Activated CD4-positive, CD25-positive, alpha-beta regulatory T cell treated with anti-CD3 and anti-CD28 coated beads, Interleukin-2, amount 50 U/mL, for 72 hours (primary cell): Measurements from ENCODE around the gene RAPGEF5.

Experiments
- DNase-seq: peaks from one replicate; pipeline ENCODE4 v3.0.0; 2021

Gene RAPGEF5

DNA sequence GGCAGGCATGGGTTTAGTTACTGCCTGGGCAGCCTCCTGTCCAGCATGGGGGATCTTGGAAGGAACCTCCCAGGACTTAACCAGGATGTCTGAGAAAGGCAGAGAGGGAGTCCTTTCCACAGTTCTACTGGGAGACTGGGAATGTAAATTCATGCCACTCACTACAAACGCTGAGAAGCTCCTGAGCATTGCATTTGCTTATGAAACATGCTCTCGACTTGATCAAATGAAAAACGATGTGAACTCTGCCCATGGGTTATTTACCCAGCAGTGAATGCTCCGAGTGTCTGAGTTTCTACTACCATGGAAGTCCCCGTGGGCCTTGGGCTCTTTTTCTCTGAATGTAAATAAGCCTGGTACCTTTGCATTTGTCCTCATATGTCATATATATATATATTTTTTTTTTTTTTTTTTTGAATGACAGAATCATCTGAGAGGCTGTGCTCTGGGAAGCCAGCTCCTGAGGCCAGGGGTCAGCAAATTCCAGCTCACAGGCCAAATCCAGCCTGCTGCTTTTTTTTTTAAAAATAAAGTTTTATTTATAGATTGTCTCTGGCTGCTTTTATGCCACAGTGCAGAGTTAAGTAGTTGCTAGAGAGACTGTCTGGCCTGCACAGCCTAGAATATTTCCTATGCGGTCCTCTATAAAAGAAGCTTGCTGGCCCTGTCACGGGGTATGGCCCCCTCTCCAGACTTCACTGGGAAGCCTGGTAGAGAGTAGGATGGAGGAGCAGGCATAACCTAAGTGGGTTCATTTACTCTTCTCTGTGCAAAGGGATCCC is 21.4 kb upstream of the RAPGEF5 start:
- DNase-seq = no peak

DNA sequence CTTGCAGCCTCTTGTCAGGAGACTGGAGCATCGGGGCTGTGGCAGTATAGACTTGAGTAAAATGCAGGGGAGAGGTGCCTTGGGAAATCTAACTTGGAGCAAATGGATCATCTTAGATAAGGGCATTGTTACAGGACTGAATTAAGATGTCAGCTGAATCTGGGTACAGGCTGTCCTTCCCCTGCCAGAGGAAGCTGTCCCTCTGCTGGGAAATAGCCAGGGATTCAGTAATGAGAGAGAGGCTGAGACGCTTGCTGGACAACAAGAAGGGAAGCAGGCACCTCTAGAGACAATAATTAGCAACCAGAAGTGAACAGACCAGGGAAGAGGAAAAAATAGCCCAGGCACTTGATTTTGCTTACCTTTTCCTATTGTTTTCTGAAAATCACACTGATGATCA is 20.7 kb upstream of the RAPGEF5 start:
- no peak for DNase-seq

DNA sequence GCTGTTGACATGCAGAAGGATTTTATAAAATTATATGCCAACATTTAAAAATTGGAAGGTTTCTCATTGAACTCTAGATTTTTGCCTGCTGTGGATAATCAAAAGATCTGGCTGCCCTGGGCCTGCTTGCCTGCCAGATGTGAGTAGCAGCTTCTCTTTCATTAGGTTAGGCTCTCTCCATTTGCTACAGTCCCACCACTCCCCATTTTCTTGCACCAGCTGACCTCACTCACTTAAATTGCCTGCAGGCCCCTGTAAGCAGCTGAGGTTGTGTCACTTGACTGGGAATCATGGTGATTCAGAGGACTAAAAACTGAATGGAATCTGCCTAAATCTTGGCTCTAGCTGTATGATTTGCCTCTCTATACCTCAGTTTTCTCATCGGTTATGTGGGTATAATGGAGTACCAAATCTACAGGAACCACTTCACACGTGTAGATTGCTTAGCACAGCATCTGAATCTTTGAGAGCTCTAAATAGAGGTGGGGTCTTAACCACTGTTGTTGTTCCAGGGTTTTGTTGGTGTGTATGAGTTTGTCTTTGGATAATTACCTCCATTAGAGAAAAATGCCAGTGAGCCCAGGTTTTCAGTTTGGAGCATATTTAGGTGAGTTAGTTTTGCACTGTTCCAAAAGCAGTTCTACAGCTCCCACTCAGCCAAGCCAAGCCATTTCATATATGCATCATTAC is 18.6 kb upstream of the RAPGEF5 start:
- DNase-seq = no peak

DNA sequence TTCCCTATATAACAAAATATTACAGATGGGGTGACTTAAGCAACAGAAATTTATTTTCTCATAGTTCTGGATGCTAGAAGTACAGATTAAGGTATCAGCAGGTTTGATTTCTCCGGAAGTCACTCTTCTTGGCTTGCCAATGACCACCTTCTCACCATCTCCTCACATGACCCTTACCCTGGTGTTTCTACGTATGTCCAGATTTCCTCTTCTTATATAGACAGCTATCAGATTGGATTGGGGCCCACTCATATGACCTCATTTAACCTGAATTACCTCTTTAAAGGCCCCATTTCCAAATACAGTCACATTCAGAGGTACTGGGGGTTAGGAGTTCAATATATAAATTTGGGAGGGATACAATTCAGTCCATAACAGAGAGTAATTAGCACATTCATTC is 17.0 kb upstream of the RAPGEF5 start:
- no peak for DNase-seq

DNA sequence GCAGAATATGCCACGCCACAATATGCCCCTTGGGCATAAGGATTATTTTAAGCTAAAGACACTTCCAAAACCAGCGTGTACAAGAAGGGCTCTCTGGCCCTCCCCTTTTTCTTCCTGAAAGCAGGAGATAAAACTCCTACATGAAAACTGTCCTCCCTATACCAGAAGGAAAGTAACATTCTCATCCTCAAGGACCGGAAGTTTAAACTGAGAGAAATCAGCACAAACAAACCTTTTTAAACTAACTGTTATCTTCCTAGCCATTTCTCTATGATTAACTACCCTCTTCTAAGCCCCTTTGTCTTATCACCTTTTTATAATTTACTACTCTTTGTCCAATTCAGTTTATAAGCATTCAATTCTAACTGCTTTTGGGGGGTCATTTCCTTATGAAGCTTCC is 16.4 kb upstream of the RAPGEF5 start:
- DNase-seq = no peak

DNA sequence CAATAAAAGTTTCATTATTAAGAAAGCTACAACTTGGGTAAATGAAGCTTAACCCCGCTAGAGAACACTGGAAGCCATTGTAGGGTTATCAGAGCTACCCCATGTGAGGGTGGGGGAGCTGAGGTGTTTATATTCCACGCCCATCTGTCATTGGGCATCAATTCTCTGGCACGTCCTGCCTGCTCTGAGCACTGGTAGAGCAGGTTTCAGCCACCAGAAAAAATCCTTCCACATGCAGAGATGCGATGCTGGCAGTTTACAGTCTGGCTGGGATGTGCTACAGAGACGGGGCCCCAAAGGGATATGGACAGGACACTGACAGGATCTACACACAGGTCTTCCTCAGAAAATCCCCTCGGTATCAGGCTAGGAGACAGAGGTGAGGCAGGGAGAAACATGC is 15.9 kb upstream of the RAPGEF5 start:
- DNase-seq = no peak

DNA sequence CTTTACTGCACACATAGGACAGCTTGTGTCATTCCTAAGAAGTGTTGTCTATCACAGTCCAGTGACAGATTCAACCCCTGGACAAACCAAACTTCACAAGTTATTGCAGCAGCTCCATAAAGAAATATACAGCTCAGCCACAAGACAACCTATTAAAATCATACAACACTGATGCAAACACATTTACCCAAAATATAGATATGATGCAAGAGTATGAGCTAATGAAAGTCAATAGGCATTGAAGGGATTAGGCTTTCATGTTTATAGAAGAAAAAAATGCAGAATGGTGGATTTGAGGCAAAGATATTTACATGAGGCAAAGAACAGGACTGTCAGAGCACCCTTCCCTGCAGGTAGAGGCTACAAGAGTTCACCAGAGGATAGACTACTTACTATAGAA is 14.9 kb upstream of the RAPGEF5 start:
- no peak for DNase-seq

DNA sequence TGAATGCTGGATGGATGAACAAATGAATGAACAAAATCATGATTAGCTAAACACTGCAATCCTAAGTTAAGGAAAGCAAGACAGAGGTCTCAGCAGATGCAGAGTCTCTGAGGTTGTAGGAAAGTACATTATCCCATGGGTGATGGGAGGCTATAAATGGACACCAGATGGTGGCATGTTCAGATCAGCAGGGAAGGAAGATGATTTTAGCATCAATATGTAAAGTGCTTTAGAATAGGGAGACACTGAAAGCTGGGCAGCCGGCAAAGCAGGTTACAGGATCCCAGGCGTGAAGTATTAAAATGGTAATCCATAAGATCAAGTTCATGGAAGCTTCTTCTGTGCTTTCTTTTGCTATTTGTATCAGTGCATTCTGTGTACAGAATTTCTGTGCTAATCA is 7.9 kb upstream of the RAPGEF5 start:
- no peak for DNase-seq

DNA sequence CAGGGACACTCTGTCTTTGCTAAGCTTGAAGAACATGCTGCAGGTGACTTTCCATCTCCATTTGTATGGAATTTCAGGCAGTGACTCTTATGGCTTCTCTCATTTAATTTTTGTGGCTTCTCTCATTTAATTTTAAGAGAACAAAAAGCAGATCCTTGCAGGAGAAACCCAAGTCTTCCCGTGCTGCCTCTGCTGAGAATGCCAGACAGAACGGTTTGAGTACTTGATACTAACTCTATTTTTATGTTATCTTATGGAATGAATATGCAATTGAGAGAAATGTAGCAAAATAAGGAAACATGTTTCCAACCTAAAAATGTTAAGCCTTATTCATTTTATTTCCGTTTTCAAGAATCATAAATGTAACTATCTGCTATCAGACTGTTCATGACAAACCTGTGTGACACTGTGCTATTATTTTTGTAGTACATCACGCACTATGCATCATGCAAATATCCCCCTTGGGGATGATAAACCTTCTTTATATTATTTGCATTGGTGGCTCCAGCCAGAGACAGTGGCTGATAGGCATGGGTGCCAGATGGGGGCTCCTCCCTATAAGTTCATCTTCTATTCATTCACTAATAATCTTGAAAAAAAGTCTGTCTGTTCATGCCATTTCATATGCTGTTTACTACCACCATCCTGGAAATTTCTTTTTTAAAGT is 6.9 kb upstream of the RAPGEF5 start:
- no peak for DNase-seq

DNA sequence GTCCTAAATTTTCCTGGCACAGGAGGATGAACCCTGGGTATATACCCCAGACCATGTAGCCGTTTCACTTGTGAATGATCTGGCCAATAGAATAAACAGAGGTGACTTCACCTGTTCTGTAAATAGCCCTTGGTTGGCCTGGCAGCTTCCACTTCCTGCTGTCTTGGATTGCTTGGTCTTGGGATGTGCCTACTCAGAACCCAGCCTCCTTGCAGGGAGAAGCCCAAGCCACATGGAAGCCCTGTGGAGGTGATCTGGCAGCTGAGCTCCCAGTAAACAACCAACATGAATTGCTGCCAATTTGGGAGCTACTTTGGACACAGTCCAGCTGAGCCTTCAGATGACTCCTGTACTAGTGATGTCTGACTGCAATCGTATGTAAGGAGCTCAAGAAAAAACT is 4.8 kb upstream of the RAPGEF5 start:
- DNase-seq = no peak

DNA sequence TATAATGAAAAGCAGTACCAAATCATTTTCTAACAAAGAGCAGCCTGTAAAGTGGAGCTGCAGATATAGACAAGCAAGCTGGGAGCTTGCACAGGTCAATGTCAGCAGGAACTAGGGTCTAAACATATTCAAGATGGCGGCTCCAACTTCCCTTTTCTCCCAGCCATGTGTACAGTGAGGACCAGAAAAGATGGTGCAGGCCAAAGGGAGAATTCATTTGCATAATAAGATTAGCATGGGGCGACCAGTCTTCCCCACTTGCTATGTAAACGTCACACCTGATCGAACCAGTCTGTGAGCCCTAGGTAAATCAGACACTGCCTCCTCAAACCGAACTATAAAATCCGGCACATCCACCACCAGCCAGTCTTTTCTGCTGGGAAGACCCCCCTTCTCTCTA is 4.4 kb upstream of the RAPGEF5 start:
- no peak for DNase-seq

DNA sequence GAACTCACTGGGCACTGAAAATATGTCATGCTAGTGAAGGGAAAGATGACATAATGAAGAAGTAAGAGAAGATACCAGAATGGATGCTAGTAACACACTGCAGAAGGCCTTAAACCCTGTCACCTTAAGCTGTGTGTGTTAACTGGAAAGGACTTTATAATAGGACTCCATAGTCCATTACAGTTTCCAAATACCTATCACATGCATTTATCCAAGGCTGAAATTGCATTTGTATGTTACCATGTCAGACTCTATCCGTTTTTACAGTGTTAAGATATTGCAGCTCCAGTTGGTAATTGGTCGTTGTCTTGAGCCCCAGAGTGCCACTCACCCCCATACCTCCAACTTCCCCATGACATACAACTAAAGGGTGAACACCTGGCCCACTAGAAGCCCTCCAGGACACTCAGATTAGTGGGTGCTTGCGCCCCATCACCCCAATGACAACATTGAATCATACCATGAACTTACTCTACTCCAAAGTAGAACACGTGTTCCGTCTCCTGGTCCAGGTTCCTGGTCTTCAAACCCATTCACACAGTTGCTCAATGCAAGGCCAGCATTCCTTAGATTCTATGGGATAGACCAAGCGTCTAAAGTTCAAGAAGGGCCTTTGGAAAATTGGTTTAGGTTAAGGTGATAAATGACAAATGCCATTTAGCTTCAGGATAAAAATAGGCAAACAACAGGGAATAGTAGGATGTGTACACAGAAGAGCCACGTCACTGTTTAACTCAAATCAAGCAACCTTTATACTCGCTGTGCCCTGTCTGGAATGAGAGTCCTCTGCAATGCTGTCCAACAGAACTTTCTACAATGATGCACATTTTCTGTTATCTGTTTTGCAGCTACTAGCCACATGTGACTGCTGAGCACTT is 2.1 kb upstream of the RAPGEF5 start:
- DNase-seq = no peak

DNA sequence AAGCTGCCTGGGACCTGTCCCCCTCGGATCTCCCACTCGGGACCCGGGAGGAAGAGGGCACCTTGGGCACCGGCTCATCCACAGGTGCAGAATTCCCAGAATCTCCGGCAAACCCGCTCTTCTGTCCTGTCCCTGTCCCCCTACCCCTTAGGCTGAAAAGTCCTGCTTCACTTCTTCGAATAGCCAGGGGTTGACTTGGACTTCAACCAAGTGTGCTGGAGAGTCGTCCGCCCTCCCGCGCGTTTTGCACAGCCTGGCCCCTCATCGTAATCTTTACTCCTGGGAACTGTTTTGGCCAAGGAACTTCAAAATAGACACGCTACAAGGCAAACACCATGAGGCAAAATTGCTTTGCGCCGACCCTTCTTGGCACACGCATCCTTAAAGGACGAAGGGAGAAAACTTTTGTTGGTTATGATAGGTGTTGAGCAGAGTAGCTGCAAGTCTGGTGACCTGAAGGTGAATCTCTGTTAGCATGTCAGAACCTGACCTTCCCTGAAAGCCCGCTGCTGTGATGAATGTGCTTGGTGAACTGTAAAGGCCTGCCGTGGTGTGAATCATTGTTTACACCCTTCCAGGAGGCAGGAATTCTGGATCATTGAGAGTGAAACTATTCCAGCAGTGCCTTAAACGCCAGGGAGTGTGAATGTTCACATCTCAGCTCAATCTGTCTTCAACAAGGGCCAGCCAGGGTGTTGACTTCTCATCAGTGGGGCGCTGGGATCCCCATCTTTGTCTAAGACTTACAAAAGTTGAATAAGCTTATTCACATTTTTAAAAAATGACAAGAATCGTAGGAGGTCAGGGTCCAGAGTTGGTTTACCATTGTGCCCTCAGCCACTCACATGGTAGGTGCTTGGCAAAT is 589 bp upstream of the RAPGEF5 start:
- no peak for DNase-seq

DNA sequence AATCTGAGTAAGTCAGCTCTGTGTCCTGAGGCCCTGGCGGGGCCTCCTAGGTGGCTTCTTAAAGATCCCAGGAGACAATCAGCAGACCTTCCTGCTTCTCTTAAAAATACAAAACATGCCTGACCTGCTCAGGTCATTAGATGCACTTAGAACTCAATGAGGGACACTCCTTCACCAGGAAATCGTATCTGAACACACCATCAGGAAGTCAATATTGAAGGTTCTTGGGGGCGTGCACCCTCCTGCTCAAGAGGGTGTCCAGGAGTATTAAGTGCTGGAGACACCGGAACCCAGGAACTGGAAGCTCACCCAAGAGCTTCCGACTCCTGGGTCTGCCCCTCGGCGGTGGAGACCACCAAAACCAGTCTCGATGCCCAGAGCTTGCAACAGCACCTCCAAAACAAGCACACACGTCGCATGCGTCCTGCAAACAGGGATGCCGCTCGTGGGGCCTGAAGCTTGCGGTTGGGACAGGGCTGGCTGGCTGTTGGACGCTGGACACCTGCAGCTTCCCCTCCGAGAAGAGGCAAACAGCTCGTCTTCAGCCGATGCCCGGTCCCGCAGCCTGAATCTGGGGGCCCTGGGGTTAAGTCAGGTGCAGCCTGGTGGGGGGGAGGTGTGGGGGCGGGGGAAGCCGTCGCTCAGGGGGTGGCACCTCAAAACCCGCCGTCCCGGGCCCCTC is 803 bp downstream of the RAPGEF5 start:
- no peak for DNase-seq

DNA sequence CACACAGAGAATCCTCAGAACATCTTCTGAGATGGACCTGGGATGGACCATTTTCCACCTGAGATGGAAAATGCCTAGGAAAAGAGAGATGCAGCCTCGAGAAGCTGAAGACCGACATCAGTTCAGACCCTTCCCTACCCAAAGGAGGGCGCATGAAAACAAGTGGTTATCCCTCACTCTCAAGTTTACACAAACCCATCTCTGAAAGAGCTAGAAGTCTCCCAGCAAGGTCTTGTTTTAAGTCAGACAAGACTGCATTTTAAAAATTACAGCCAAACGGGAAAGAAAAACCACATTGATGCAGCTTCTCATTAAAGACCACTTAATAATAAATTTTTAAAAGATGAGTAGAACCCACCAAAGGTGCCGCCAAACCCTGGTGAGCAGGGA is 1.3 kb downstream of the RAPGEF5 start:
- no peak for DNase-seq

DNA sequence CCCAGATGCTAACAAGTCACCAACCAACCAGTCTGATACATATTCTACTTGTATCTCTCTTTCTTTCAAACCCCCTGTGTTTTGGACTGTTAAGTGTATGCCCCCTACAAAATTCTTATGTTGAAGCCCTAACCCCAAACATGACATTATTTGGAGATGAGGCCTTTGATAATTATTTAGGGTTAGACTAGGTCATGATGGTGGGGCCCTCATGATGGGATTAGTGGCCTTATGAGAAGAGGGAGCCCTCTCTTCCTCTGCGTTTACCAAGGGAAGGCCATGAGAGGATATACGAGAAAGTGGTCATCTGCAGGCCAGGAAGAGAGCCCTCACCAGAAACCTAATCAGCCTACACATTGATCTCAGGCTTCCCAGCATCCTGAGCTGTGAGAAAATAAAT is 2.5 kb downstream of the RAPGEF5 start:
- DNase-seq = no peak

DNA sequence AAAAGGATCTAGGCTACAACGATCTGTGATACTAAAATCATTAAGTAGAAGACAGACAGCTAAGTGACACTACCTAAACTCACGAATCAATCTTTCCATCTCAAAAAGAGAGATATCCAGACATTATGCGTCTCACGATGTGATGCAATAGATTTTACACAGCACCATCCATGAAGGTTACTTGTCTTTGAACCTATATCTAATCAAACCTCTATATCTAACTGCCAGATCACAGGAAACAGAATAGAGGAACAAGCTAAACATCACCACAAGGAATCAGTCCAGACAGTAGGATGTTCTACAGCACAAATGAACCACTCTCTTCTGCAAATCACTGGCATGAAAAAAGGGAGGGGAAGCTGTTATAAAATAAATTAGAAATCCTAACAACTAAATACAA is 4.1 kb downstream of the RAPGEF5 start:
- DNase-seq = no peak

DNA sequence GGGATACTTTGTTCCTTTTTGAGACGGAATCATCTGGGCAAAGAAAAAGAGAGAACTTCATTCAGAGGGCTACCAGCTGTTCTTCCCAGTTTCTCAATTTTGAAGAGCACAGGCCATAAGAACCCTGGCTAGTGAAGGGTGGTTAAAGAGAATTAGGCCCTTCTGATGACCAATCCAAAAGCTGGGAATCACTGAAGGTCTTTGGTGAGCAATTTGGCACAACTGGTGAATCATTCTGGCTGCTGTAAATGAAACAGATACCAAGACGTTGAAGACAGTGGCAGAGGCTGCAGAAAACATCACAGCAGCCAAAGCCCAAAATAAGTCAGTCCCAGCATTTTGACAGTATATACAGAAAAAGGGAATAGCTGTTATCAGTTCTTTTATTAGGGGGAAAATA is 5.1 kb downstream of the RAPGEF5 start:
- DNase-seq = no peak

DNA sequence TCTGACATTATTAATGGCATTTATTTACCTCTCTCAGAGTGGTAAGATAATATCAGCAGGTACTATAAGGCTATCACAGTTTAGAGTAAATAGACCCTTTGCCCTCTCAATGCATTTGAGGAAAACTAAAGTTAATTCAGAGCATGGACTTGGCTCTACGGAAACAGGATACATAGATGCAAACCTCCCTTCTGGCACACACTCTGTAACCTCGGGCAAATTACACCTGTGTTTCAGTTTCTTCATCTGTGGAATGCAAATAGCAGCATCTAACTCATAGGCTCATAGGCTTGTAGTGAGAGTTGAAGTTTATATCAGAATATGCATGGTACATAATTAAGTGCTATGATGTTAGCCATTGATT is 5.6 kb downstream of the RAPGEF5 start:
- no peak for DNase-seq

DNA sequence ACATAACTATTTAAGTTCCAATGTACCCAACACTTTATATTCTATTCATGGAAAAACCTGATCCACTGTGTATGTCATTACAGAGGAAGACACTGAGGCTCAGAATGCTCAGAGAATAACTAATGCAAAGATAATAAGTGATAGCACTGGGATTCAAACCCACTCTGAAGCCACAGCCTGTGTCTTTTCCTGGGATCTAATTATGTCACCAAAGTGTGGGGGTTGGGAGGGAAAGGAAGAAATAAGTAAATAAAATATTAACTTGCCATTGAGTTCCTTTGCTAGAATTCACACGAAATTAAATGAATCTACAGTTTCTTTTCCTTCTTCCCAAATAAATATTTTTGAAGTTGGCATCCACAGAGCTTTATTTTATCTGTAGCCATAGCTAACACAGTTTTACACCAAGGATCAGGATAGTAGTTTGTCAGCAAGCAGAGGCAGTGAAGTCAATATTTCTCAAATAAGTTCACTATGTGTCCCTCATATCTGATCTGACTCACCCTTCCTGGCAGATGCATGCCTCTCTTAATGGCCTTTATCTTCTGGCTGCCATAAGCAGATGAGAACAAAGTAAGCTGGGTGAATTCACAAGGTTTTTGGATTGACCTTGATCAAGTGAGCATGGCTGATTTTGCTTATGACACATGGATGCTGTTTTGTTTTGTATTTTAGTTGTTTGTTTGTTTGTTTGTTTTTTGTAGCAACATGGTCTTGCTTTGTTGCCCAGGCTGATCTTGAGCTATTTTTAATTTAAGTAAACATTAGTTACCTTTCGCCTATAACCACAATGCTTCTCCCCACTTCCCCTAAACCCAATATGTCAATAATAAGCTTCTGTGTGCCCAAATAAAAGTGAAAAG is 6.3 kb downstream of the RAPGEF5 start:
- DNase-seq = no peak

DNA sequence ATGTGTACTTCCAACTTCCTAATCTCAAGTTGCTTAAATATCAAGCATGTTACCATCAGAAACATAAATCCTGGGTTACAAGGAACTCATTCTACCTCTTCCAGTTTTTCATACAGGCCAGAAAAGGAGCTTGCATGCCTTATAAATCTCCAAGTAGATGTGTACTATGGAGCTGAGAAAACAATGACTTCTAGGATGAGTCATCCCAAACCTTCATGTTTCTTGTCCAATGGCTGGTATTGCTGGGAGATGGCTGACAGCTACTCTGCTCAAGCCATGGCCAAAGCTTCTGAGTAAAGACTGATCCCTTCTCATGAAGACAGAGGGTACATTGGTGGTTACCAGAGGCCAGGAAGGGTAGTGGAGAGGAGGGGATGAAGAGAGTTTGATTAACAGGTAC is 8.6 kb downstream of the RAPGEF5 start:
- DNase-seq = no peak
